Uterus (tissue), 4 donors: ENCODE measurements around the gene C5. TPM values are rescaled to one million over a fixed set of nuclear protein-coding genes. Genes with fewer than 3 reads are reported as not detected.

Experiments used
- DNase-seq, 2 donors: peaks; one replicate each; pipeline ENCODE4 v3.0.0-alpha.2; 2019 to 2020
- H3K27ac ChIP-seq, 2 donors: fragments of 200-600 bp; sonication (generic); 1 replicate in 1 of 2; 2 replicates in 1 of 2; pipeline ENCODE4 v1.5.1; 2016 to 2018
- H3K27me3 ChIP-seq, 2 donors: fragments of 200-600 bp; sonication (generic); one replicate each; pipeline ENCODE4 v1.5.1; 2018 to 2019; ENCODE audit warnings: control low read depth in 1 of 2
- H3K36me3 ChIP-seq, 2 donors: fragments of 200-600 bp; sonication (generic); one replicate each; pipeline ENCODE4 v1.5.1; 2019; ENCODE audit warnings: control low read depth in 1 of 2
- H3K4me1 ChIP-seq, 2 donors: fragments of 200-600 bp; sonication (generic); one replicate each; pipeline ENCODE4 v1.5.1; 2018 to 2019; ENCODE audit warnings: control low read depth in 1 of 2
- H3K4me3 ChIP-seq, 2 donors: fragments of 200-600 bp; sonication (generic); 1 replicate in 1 of 2; 2 replicates in 1 of 2; pipeline ENCODE4 v1.5.1; 2018 to 2019; ENCODE audit warnings: mild to moderate bottlenecking in 1 of 2
- H3K9me3 ChIP-seq, 2 donors: fragments of 200-600 bp; sonication (generic); one replicate each; pipeline ENCODE4 v1.5.1; 2019; ENCODE audit warnings: control low read depth in 1 of 2
- POLR2A ChIP-seq, 2 donors: fragments of 450-650 bp; IDR thresholded peaks; one replicate each; pipeline ENCODE4 v1.6.1; 2016; ENCODE audit warnings: antibody characterized with exemption in 2 of 2, mild to moderate bottlenecking in 1 of 2, moderate library complexity in 1 of 2
- intact Hi-C: fragments of 100-400 bp; cut with DNase I; formaldehyde crosslinking; loops from one replicate; pipeline ENCODE4 v1.15.1; 2023; ENCODE audit warnings: low total_unique reads
- total RNA-seq, 4 donors: library from RNA; depleted of rRNA in 3 of 4; stranded (reverse); fragments of >200 nt in 3 of 4; gene quantifications; one replicate each; pipeline versions ENCODE4 v1.1.0 to v1.2.4, GENCODE V29; 2014 to 2023
- TF ChIP-seq, protein P1 (sequence below), 4 experiments: fragments of 200-600 bp in 2 of 4; fragments of 450-650 bp in 2 of 4; sonication (generic) in 2 of 4; IDR thresholded peaks; one replicate each; pipeline ENCODE4 v1.5.1; 2016 to 2019; ENCODE audit warnings: antibody characterized with exemption in 4 of 4, mild to moderate bottlenecking in 2 of 4, moderate library complexity in 1 of 4
- donor health status: DM: yes; HTN: yes; CAD: no.

C5 gene
- total RNA-seq, 4 donors from 2014 or later, result 2.1 to 37.1 (median 10.3) TPM

DNA sequence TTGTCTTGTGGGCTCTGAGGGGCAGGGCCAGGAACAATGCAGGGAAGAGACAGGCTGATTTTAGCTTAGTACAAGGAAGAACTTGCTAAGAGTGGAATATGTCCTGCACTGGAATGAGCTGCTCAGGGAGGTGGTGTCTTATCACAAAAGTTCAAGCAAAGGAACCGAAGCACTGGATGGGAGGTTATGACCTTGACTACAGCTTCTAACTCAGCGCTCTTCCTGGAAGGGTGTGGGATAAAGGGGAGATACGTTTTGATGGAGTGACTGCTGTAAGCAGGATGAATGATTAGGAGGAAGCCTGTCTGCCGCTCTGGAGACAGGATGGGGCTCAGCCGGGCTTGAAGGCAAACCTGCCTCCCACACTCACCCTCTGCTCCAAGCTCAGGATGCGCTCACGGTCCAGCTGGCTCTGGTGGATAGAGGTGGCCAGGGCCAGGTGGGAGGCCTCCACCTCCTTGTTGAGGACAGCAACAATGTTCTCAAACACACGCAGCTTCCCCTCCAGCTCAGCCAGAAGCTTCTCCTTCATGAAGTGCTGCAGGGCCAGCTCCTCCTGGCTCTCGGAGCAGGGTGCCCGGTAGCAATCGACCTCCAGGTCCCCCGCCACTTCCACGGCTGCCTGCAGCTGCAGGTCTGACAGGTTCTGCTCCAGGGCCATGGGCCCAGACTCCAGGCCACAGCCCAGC is 137.0 kb downstream of the C5 start:
- TF ChIP-seq, protein P1, sequence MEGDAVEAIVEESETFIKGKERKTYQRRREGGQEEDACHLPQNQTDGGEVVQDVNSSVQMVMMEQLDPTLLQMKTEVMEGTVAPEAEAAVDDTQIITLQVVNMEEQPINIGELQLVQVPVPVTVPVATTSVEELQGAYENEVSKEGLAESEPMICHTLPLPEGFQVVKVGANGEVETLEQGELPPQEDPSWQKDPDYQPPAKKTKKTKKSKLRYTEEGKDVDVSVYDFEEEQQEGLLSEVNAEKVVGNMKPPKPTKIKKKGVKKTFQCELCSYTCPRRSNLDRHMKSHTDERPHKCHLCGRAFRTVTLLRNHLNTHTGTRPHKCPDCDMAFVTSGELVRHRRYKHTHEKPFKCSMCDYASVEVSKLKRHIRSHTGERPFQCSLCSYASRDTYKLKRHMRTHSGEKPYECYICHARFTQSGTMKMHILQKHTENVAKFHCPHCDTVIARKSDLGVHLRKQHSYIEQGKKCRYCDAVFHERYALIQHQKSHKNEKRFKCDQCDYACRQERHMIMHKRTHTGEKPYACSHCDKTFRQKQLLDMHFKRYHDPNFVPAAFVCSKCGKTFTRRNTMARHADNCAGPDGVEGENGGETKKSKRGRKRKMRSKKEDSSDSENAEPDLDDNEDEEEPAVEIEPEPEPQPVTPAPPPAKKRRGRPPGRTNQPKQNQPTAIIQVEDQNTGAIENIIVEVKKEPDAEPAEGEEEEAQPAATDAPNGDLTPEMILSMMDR (IDR thresholded peaks at IDR 0.05), result no peak
- TF ChIP-seq POLR2A (IDR thresholded peaks at IDR 0.05), result no peak
- Histone ChIP-seq H3K9me3 (no peaks in the 10 kb centered on the region), H3K36me3 (no peaks in the 10 kb centered on the region), H3K27me3 (no peaks in the 10 kb centered on the region), H3K27ac (no peak overlapping the region), H3K4me1 (peaks cover 0 to 4% of the 10 kb centered on the region in 2 donors), H3K4me3 (no peak overlapping the region)
- intact Hi-C loops, result no loop called here
- DNase-seq, result no peak

DNA sequence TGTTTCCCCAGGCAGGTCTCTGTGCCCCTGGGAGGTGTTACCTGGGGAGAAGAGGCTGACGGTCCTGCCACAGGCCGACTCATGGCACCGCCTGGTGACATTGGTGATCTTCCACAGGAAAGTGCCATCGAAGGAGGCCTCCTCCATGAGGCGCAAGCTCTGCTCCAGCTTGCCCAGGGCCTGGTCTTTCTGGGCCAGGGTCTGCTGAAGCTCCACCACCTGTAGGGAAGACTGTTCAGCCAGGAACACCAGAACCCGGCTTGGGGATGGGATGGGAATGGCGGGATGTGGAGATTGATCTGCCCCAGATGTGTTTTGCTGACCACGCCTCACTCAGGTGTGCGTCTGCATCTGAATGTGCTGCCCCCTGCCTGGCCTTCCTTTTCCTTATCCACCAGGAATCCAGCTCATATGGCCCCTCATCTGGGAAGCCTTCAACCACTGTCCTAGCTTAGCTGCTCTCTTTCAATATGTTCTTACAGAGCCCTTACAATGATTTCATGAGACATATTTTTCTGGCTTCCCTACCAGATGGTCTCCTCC is 138.7 kb downstream of the C5 start:
- intact Hi-C loops, result no loop called here
- no peak overlapping the region for H3K27ac ChIP-seq
- no peak for DNase-seq

DNA sequence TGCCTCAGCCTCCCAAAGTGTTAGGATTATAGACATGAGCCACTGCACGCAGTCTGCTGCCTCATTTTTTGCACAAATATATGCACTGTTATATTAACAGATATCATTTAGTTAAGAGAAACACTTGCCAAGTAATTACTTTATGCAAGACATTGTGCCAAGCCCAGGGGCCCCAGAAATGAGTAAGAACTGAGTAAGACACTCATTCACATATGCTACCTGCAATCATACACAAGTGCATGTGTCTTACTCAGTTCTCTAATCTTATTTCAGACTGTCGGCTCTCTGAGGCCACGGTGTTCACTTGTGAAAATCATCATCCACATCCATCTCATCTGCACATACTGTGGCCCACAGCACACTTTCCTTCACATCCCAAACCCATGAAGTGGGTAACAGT is 139.4 kb downstream of the C5 start:
- DNase-seq, result no peak
- H3K4me1 ChIP-seq, result no peaks in the 10 kb centered on the region
- no peak for TF ChIP-seq POLR2A (IDR thresholded peaks at IDR 0.05)
- TF ChIP-seq, protein P1 (IDR thresholded peaks at IDR 0.05), result no peak
- no peaks in the 10 kb centered on the region for H3K36me3 ChIP-seq
- no peaks in the 10 kb centered on the region for H3K9me3 ChIP-seq
- no peaks in the 10 kb centered on the region for H3K27me3 ChIP-seq
- H3K4me3 ChIP-seq, result no peak overlapping the region
- no peak overlapping the region for H3K27ac ChIP-seq
- intact Hi-C loops, result no loop called here

More for the DNA sequence above, 138.7 kb downstream of the C5 start:
- peaks cover 0 to 4% of the 10 kb centered on the region in 2 donors for H3K4me1 ChIP-seq
- TF ChIP-seq POLR2A (IDR thresholded peaks at IDR 0.05), result no peak
- TF ChIP-seq, protein P1 (IDR thresholded peaks at IDR 0.05), result no peak
- no peak overlapping the region for H3K4me3 ChIP-seq
- H3K36me3 ChIP-seq, result no peaks in the 10 kb centered on the region
- no peaks in the 10 kb centered on the region for H3K9me3 ChIP-seq
- no peaks in the 10 kb centered on the region for H3K27me3 ChIP-seq

DNA sequence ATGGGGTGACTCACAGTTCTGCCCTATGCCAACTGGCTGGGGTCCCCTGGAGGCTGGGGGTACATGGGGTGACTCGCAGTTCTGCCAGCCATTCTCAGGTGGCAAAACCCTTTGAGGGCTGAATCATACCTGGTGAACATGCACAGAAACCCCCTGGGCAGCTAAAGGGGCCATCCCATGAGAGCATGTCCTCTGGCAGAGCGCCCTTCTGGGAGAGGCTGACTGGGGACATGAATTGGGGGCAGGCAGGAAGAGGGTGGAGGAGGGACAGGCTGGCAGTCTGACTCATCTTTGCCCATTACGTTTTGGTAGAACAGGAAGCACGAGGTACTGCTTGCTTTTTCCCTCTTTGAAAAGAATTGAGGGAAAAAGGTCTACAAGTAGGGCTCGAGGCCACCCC is 140.2 kb downstream of the C5 start:
- intact Hi-C loops, result no loop called here

More for the DNA sequence above, 140.2 kb downstream of the C5 start:
- H3K4me3 ChIP-seq, result no peak overlapping the region
- no peak for DNase-seq
- TF ChIP-seq, protein P1 (IDR thresholded peaks at IDR 0.05), result no peak
- no peak for TF ChIP-seq POLR2A (IDR thresholded peaks at IDR 0.05)
- no peak overlapping the region for H3K27ac ChIP-seq
- H3K27me3 ChIP-seq, result no peaks in the 10 kb centered on the region
- H3K4me1 ChIP-seq, result no peaks in the 10 kb centered on the region
- H3K9me3 ChIP-seq, result no peaks in the 10 kb centered on the region
- no peaks in the 10 kb centered on the region for H3K36me3 ChIP-seq
